SK-N-MC (cell line): ENCODE results near the gene PRKN.

Source experiments
- EZH2 ChIP-seq: fragments of 200-600 bp; sonication (generic); IDR thresholded peaks from one replicate; pipeline ENCODE4 v1.6.1; 2017; ENCODE audit warnings: antibody characterized with exemption
- POLR2AphosphoS5 ChIP-seq: IDR thresholded peaks from 2 replicates; pipeline ENCODE4 v1.6.1; 2012; ENCODE audit warnings: mild to moderate bottlenecking, low read depth, low read length, borderline replicate concordance

DNA sequence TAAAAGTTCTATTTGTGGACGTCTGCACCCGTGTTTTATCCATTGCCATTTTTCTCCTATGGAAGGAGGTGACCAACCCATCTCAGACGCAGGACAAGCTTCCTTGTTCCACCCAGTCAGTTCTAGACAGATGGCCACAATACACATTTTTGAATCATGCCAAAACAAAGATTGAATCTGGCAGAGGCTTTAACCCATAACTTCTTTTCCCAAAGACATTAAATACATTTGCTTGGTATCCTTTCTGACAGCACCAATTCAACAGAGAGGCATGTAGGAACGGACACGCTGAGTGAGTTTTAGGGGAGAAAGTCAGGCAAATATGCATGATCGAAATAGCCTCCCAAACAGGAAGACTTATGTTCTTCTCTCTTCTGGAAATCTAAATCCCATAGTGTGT is 901.1 kb downstream of the PRKN start:
- TF ChIP-seq POLR2AphosphoS5 (no peak), EZH2 (no peak)
